K562 (cell line): ENCODE data around the gene SIRT7. TPM values are rescaled to one million over a fixed set of nuclear protein-coding genes. Genes with fewer than 3 reads are reported as not detected.

ENCODE experiments used
- ATAC-seq: fragments of 200-7000 bp; cut with Tn5 transposase; 3 replicates; pipeline ENCODE4 v1.9.1; 2020; ENCODE audit warnings: moderate library complexity
- BruUV-seq: library from RNA; stranded (reverse); fragments of 400-500 nt; replicated peaks from 2 replicates; lab custom pipeline; 2021; lab: Mats Ljungman, UMichigan
- CTCF ChIA-PET: fragments of 300-600 bp; formaldehyde crosslinking; extraction: SDS; loops from one replicate; lab custom pipeline; 2021; ENCODE audit warnings: low intra/inter-chr PET ratio; lab: Yijun Ruan, JAX
- POLR2A ChIA-PET: fragments of 300-600, 350-650 bp; sonication (Branson Sonifier 250); formaldehyde crosslinking; extraction: SDS; loops from one replicate; lab custom pipeline; 2021; ENCODE audit warnings: antibody characterized with exemption, inconsistent platforms; lab: Yijun Ruan, JAX
- DNase-seq, 4 experiments: peaks; one replicate each; pipeline versions ENCODE4 v3.0.0 to v3.0.0-alpha.2; 2011 to 2018; ENCODE audit warnings: low spot score in 3 of 4, mixed read lengths in 3 of 4; ENCODE audit errors: extremely low read depth in 1 of 4
- FAIRE-seq: peaks from 2 replicates; lab custom pipeline; 2011; peaks lifted over from hg19 to GRCh38; lab: Jason Lieb, UNC
- H2AFZ ChIP-seq: 2 replicates; pipeline ENCODE4 v1.6.0; 2011; ENCODE audit warnings: low read depth, low read length, control low read depth, inconsistent platforms
- H3K27ac ChIP-seq: fragments of 200-600 bp; 3 replicates; pipeline ENCODE4 v1.8.0; 2011; ENCODE audit warnings: low read depth, mild to moderate bottlenecking, control low read depth, inconsistent platforms, low read length, moderate library complexity, mixed read lengths; ENCODE audit errors: extremely low read depth
- H3K27me3 ChIP-seq, 2 experiments: fragments of 300-600 bp in 1 of 2; 2 replicates in 1 of 2; 3 replicates in 1 of 2; pipeline versions ENCODE4 v1.6.0 to v1.8.0; 2011; ENCODE audit warnings: inconsistent platforms in 2 of 2, low read length in 2 of 2, mild to moderate bottlenecking in 1 of 2, mixed read lengths in 1 of 2, moderate library complexity in 1 of 2; ENCODE audit not compliant: control insufficient read depth in 2 of 2, insufficient read depth in 2 of 2
- H3K36me3 ChIP-seq: fragments of 300-600 bp; 3 replicates; pipeline ENCODE4 v1.8.0; 2011; ENCODE audit warnings: mild to moderate bottlenecking, low read length, inconsistent platforms; ENCODE audit not compliant: control insufficient read depth, insufficient read depth
- H3K4me1 ChIP-seq, 2 experiments: fragments of 200-600 bp in 1 of 2; replicated peaks in 1 of 2; 2 replicates in 1 of 2; 3 replicates in 1 of 2; pipeline versions ENCODE4 v1.5.1 to v1.8.0; 2011; ENCODE audit warnings: inconsistent platforms in 2 of 2, low read length in 2 of 2, mild to moderate bottlenecking in 1 of 2, mixed read lengths in 1 of 2, moderate library complexity in 1 of 2; ENCODE audit not compliant: control insufficient read depth in 2 of 2, insufficient read depth in 2 of 2
- H3K4me2 ChIP-seq: 2 replicates; pipeline ENCODE4 v1.6.1; 2011; ENCODE audit warnings: low read length, control low read depth, inconsistent platforms, mixed read lengths; ENCODE audit not compliant: insufficient read depth
- H3K4me3 ChIP-seq: fragments of 200-600 bp; sonication (generic), shearing (Covaris generic); 2 replicates; pipeline ENCODE4 v1.5.1; 2016; ENCODE audit warnings: control low read depth, inconsistent platforms
- H3K79me2 ChIP-seq: fragments of 200-600 bp; 3 replicates; pipeline ENCODE4 v1.8.0; 2011; ENCODE audit warnings: low read length, inconsistent platforms; ENCODE audit not compliant: control insufficient read depth, insufficient read depth
- H3K9ac ChIP-seq, 2 experiments: 2 replicates each; pipeline versions ENCODE4 v1.6.0 to v1.6.1; 2011; ENCODE audit warnings: low read depth in 2 of 2, low read length in 2 of 2, control low read depth in 1 of 2, inconsistent platforms in 1 of 2, mild to moderate bottlenecking in 1 of 2, mixed read lengths in 1 of 2; ENCODE audit not compliant: insufficient read depth in 1 of 2
- H3K9me1 ChIP-seq: one replicate; pipeline ENCODE4 v1.6.0; 2011; ENCODE audit warnings: inconsistent platforms, mild to moderate bottlenecking, low read length, moderate library complexity; ENCODE audit not compliant: control insufficient read depth, insufficient read depth
- H3K9me3 ChIP-seq: replicated peaks from 2 replicates; pipeline ENCODE4 v1.5.1; 2011; ENCODE audit warnings: low read depth, low read length, inconsistent platforms; ENCODE audit not compliant: control insufficient read depth, insufficient read depth
- H4K20me1 ChIP-seq: replicated peaks from 2 replicates; pipeline ENCODE4 v1.6.1; 2011; ENCODE audit warnings: low read length, inconsistent platforms, mixed read lengths; ENCODE audit not compliant: control insufficient read depth, insufficient read depth
- FIP1L1 ChIP-seq: fragments of 200-400 bp; formaldehyde crosslinking; IDR thresholded peaks from 2 replicates; pipeline ENCODE4 v1.6.1; 2018; ENCODE audit warnings: mild to moderate bottlenecking, low read depth, low read length; ENCODE audit not compliant: poor library complexity, severe bottlenecking
- FOXA1 ChIP-seq: fragments of 450-650 bp; IDR thresholded peaks from 2 replicates; pipeline ENCODE4 v1.6.1; 2016; ENCODE audit warnings: mild to moderate bottlenecking, borderline replicate concordance
- GABPB1 ChIP-seq: sonication (generic); formaldehyde crosslinking; IDR thresholded peaks from 2 replicates; pipeline ENCODE4 v1.8.0; 2022; ENCODE audit warnings: mild to moderate bottlenecking, missing genetic modification reagents
- HNRNPL ChIP-seq: fragments of 200-400 bp; formaldehyde crosslinking; IDR thresholded peaks from 2 replicates; pipeline ENCODE4 v1.6.1; 2017; ENCODE audit warnings: low read depth, mild to moderate bottlenecking, low read length
- MAFF ChIP-seq: IDR thresholded peaks from 2 replicates; pipeline ENCODE4 v1.6.1; 2012; ENCODE audit warnings: low read length, improper control_type of control experiment
- SIRT6 ChIP-seq: IDR thresholded peaks from one replicate; pipeline ENCODE4 v1.6.1; 2012; ENCODE audit warnings: low read depth, mild to moderate bottlenecking, control low read depth, inconsistent platforms, low read length, moderate library complexity
- ZBTB40 ChIP-seq, 2 experiments: fragments of 450-650 bp in 1 of 2; sonication (generic) in 1 of 2; formaldehyde crosslinking in 1 of 2; IDR thresholded peaks; 2 replicates each; pipeline versions ENCODE4 v1.7.1 to v1.9.0; 2016 to 2022; ENCODE audit warnings: inconsistent platforms in 1 of 2, mild to moderate bottlenecking in 1 of 2, missing genetic modification reagents in 1 of 2
- WGBS: fragments of 100-300 bp; shearing (Covaris generic); methylation state at CpG from one replicate; pipeline ENCODE4 v1.1.6; 2016; ENCODE audit warnings: low coverage, mixed read lengths; ENCODE audit not compliant: insufficient coverage; ENCODE audit errors: missing lambda C conversion rate; 5-methylcytosine and 5-hydroxymethylcytosine counted together
- in situ Hi-C: fragments of 300-500 bp; cut with MboI; formaldehyde crosslinking; loops from 4 replicates; pipeline ENCODE4 v1.15.0; 2018; ENCODE audit warnings: inconsistent platforms, mixed read lengths
- intact Hi-C: fragments of 100-400 bp; cut with micrococcal nuclease; formaldehyde crosslinking; loops from 2 replicates; pipeline ENCODE4 v1.14.2; 2022
- polyA plus RNA-seq, 8 experiments: library from polyadenylated mRNA; depleted of rRNA in 4 of 8; stranded (reverse) in 5 of 8; unstranded in 3 of 8; fragments of >200 nt; fragmentation: Nextera tagmentation in 2 of 8; fragmentation: Illumina TruSeq in 1 of 8; extraction: Ambion mirVana in 2 of 8; extraction: Trizol in 1 of 8; gene quantifications; 2 replicates each; pipeline versions ENCODE4 v1.2.1 to v1.2.3, GENCODE V29; 2011 to 2014; ENCODE audit warnings: inconsistent platforms in 1 of 8, missing spikeins in 1 of 8
- total RNA-seq, 7 experiments: library from RNA; depleted of rRNA in 6 of 7; stranded (reverse); fragments of >200 nt in 6 of 7; fragmentation: Illumina TruSeq in 2 of 7; extraction: Trizol in 2 of 7; gene quantifications; 2 replicates each; pipeline versions ENCODE4 v1.2.1 to v1.2.3, GENCODE V29; 2011 to 2021; ENCODE audit warnings: low replicate concordance in 1 of 7

Gene SIRT7
- total and polyA plus RNA-seq, 9 of the 15 experiments (the other 6 are each of a cell fraction or from before 2014, with no cell fraction given) = 1.6 to 54.8 (median 20.3) TPM

GRCh38 chr17:81939881-81940385 is 22.0 kb upstream of the SIRT7 start:
- no peak for DNase-seq
- Histone ChIP-seq H3K9me1 (peaks cover 4% of the 10 kb centered on the region), H4K20me1 (no peaks in the 10 kb centered on the region; the same call in 1 of the 2 replicates), H3K79me2 (peaks cover 21% of the 10 kb centered on the region), H2AFZ (no peak overlapping the region), H3K9ac (no peak overlapping the region; a peak in 1 of 4 replicates), H3K9me3 (no peaks in the 10 kb centered on the region), H3K27ac (no peak overlapping the region), H3K4me1 (peaks cover 11 to 69% of the 10 kb centered on the region in 2 experiments; a peak in 4 of 5 replicates), H3K4me3 (no peak overlapping the region), H3K36me3 (peaks cover 11% of the 10 kb centered on the region; the same call in 2 of the 3 replicates), H3K4me2 (no peak overlapping the region), H3K27me3 (no peaks in the 10 kb centered on the region)
- intact Hi-C loops = no loop called here
- 73% methylated on average over 16 of the region's 21 CpGs for WGBS
- in situ Hi-C loops = no loop called here
- no TSS peak for BruUV-seq
- CTCF ChIA-PET = no interaction called here
- no peak for FAIRE-seq
- POLR2A ChIA-PET = interaction anchor here (0.6 to 1.3 kb wide), 4 partner anchors 11 to 438 kb away, joined by 3 read pairs; partner anchors contain the start of gene MAFG
- ATAC-seq = no peak
- TF ChIP-seq ZBTB40 (IDR thresholded peaks at IDR 0.05) = no peak
- TF ChIP-seq ZBTB40 (CRISPR knock-in tag; IDR thresholded peaks at IDR 0.05) = no peak
- no peak for TF ChIP-seq GABPB1 (CRISPR knock-in tag)
- TF ChIP-seq FOXA1 = no peak
- no peak for TF ChIP-seq MAFF
- peak; percentile 5 for TF ChIP-seq FIP1L1
- TF ChIP-seq SIRT6 = no peak
- peak; percentile 82; the same call in 1 of the 2 replicates for TF ChIP-seq HNRNPL
